Tibial artery (tissue), 4 donors: ENCODE measurements around the gene CDC42BPA.

Experiments
- DNase-seq, 2 donors: peaks; one replicate each; pipeline ENCODE4 v3.0.0-alpha.2; 2019
- H3K27ac ChIP-seq, 2 donors: fragments of 200-600 bp; sonication (generic) in 1 of 2; 1 replicate in 1 of 2; 2 replicates in 1 of 2; pipeline ENCODE4 v1.5.1; 2018 to 2019; ENCODE audit warnings: mild to moderate bottlenecking in 1 of 2
- H3K27me3 ChIP-seq, 2 donors: fragments of 200-600 bp; sonication (generic) in 1 of 2; one replicate each; pipeline versions ENCODE4 v1.5.1 to v1.6.0; 2016 to 2019
- H3K36me3 ChIP-seq, 3 donors: fragments of 200-600 bp; sonication (generic) in 2 of 3; one replicate each; pipeline ENCODE4 v1.5.1; 2016 to 2019; ENCODE audit warnings: mild to moderate bottlenecking in 2 of 3
- H3K4me1 ChIP-seq, 4 donors: fragments of 200-600 bp; sonication (generic) in 2 of 4; 1 replicate in 3 of 4; 2 replicates in 1 of 4; pipeline ENCODE4 v1.5.1; 2016 to 2019
- H3K4me3 ChIP-seq, 2 donors: fragments of 200-600 bp; sonication (generic) in 1 of 2; 1 replicate in 1 of 2; 2 replicates in 1 of 2; pipeline ENCODE4 v1.5.1; 2018 to 2019; ENCODE audit warnings: mild to moderate bottlenecking in 2 of 2
- H3K9me3 ChIP-seq, 3 donors: fragments of 200-600 bp; sonication (generic) in 1 of 3; one replicate each; pipeline ENCODE4 v1.5.1; 2016 to 2019
- intact Hi-C: fragments of 100-400 bp; cut with DNase I; formaldehyde crosslinking; loops from one replicate; pipeline ENCODE4 v1.15.0; 2023; ENCODE audit warnings: low total_unique reads
- TF ChIP-seq, protein P1 (sequence below), 2 experiments: fragments of 200-600 bp in 1 of 2; fragments of 450-650 bp in 1 of 2; IDR thresholded peaks; one replicate each; pipeline ENCODE4 v1.5.1; 2017 to 2019; ENCODE audit warnings: antibody characterized with exemption in 2 of 2, mild to moderate bottlenecking in 1 of 2, moderate library complexity in 1 of 2

CDC42BPA gene

DNA sequence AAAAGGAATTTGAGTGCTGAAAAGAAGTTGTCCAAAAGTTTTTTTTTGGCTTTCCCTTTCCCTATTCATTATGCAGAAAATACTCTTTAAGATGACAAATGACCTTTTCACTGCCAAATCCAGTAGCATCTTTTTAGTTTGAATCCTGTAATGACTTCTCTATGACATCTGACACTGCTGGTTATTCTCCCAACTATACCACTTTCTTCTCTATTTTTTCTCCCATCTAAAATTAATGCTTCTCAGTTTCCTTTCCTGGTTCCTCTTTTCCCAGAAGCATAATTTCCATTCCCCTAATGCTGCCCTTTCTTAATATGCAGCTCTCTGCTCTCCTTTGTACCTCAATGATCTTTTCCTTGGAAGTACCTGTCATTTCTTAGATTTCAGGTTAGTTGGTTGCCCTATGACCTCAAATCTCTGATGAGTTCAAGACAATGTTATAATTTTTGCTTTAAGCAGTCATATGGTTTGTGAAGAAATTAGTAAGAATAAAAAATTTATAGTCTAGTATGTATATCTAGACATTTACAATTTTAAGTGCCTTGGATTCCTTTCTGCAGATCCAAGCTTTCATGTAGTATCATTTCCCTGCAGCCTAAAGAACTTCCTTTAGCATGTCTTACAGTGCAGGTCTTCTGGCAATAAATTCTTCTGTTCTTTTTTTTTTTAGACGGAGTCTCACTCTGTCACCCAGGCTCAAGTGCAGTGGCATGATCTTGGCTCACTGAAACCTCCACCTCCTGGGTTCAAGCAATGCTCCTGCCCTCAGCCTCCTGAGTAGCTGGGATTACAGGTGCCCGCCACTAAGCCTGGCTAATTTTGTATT is 150.8 kb downstream of the CDC42BPA start:
- Histone ChIP-seq H3K4me1 (no peaks in the 10 kb centered on the region), H3K4me3 (no peak overlapping the region), H3K36me3 (no peaks in the 10 kb centered on the region), H3K27ac (no peak overlapping the region), H3K9me3 (no peaks in the 10 kb centered on the region), H3K27me3 (no peaks in the 10 kb centered on the region)
- no peak for DNase-seq
- TF ChIP-seq, protein P1, sequence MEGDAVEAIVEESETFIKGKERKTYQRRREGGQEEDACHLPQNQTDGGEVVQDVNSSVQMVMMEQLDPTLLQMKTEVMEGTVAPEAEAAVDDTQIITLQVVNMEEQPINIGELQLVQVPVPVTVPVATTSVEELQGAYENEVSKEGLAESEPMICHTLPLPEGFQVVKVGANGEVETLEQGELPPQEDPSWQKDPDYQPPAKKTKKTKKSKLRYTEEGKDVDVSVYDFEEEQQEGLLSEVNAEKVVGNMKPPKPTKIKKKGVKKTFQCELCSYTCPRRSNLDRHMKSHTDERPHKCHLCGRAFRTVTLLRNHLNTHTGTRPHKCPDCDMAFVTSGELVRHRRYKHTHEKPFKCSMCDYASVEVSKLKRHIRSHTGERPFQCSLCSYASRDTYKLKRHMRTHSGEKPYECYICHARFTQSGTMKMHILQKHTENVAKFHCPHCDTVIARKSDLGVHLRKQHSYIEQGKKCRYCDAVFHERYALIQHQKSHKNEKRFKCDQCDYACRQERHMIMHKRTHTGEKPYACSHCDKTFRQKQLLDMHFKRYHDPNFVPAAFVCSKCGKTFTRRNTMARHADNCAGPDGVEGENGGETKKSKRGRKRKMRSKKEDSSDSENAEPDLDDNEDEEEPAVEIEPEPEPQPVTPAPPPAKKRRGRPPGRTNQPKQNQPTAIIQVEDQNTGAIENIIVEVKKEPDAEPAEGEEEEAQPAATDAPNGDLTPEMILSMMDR (IDR thresholded peaks at IDR 0.05): no peak
- intact Hi-C loops: no loop called here

DNA sequence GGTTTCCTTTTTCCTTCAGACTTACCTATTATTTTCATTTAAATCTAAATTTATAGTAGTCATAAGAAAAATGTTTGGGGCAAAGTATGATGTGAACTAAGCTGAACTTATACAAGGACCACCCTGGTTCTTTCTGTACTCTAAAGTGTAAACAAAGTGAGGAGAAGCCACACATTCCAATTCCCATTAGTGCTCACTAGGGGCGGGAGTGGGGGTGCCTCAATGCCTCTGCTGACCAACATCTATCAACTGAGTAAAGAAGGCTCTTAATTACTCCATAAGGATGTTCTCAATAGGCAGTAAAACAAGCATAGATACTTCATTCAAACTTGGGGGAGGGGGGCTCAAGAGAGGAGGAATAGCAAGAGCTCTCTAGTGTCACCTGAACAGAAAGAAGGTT is 151.7 kb downstream of the CDC42BPA start:
- Histone ChIP-seq H3K4me3 (no peak overlapping the region), H3K4me1 (no peaks in the 10 kb centered on the region), H3K9me3 (no peaks in the 10 kb centered on the region), H3K36me3 (no peaks in the 10 kb centered on the region), H3K27me3 (no peaks in the 10 kb centered on the region), H3K27ac (no peak overlapping the region)
- TF ChIP-seq, protein P1 (IDR thresholded peaks at IDR 0.05): no peak
- DNase-seq: no peak
- intact Hi-C loops: no loop called here

DNA sequence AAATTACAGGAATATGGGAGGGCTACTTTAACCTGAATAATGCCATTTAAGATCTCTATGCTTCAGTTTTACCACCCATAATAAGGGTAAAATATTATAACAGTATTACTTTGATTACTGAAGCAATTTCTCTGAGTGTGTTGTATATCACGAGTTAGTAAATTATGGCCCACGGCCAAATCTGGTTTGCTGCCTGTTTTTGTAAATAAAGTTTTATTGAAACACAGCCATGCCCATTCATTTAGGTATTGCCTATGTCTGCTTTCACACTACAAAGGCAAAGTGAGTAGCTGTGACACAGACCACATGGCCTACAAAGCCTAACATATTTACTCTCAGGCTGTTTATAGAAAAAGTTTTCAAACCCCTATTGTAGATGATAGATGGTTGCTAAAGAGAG is 156.8 kb downstream of the CDC42BPA start:
- Histone ChIP-seq H3K27ac (no peak overlapping the region), H3K27me3 (no peaks in the 10 kb centered on the region), H3K4me1 (no peaks in the 10 kb centered on the region), H3K4me3 (no peak overlapping the region), H3K36me3 (peaks cover 6 to 18% (median 17%) of the 10 kb centered on the region in 3 donors), H3K9me3 (no peaks in the 10 kb centered on the region)
- TF ChIP-seq, protein P1 (IDR thresholded peaks at IDR 0.05): no peak
- DNase-seq: no peak
- intact Hi-C loops: no loop called here

DNA sequence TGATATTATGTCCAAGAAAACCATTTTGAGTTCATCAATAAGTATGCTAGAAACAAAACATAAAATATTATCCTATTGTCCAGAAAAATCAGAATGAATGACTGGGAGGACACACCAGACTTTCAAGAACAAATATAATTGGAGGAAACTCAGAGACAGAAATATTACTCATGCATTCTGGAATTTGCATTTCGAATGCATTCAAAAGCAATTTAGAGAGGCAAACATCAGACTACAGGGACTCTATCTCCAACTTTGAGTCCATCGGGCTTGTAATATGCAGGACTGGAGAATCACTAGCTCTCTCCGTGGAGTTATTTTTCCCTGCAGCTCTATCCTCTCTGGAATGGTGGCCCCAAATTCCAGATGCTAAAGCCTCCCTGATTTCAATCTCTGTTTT is 161.8 kb downstream of the CDC42BPA start:
- Histone ChIP-seq H3K27me3 (no peaks in the 10 kb centered on the region), H3K27ac (no peak overlapping the region), H3K4me1 (no peaks in the 10 kb centered on the region), H3K9me3 (no peaks in the 10 kb centered on the region), H3K4me3 (no peak overlapping the region), H3K36me3 (peaks cover 6 to 18% (median 17%) of the 10 kb centered on the region in 3 donors)
- intact Hi-C loops: no loop called here
- TF ChIP-seq, protein P1 (IDR thresholded peaks at IDR 0.05): no peak
- no peak for DNase-seq

DNA sequence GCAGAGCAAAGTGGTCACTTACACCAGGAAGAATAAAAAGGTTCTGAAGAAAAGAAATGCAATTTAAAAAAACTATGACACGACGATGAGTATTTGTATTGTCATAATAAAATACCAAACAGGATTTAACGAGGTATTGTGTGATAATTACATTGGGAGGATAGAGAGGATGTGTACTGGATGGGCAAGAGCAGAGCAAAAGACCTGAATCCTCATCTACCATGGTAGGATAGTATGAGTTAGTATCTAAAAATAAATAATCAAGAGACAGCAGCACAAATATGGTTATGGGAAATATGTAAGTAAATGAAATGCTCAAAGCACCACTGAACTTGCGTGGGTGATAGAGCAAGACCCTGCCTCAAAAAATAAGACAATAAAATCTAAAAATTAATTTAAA is 162.6 kb downstream of the CDC42BPA start:
- Histone ChIP-seq H3K27me3 (no peaks in the 10 kb centered on the region), H3K9me3 (no peaks in the 10 kb centered on the region), H3K27ac (no peak overlapping the region), H3K36me3 (peaks cover 6 to 18% (median 17%) of the 10 kb centered on the region in 3 donors), H3K4me3 (no peak overlapping the region), H3K4me1 (no peaks in the 10 kb centered on the region)
- intact Hi-C loops: no loop called here
- DNase-seq: no peak
- TF ChIP-seq, protein P1 (IDR thresholded peaks at IDR 0.05): no peak
